Activated naive CD4-positive, alpha-beta T cell treated with anti-CD3 and anti-CD28 coated beads, Interleukin-2, amount 10 ng/mL, durations not matched to agents 7 days and 5 days (primary cell): ENCODE results near the gene TPPP2.

Experiments
- CTCF ChIA-PET: fragments of 350-600 bp; sonication (Branson Sonifier 250); formaldehyde crosslinking; loops from one replicate; lab custom pipeline; 2021; ENCODE audit warnings: antibody characterized with exemption; lab: Charles Lee
- DNase-seq: peaks from one replicate; pipeline ENCODE4 v3.0.0-alpha.2; 2020
- H3K27ac Mint-ChIP-seq: one replicate; pipeline ENCODE4 v1.8.0; 2021; ENCODE audit warnings: mild to moderate bottlenecking, moderate library complexity, mixed read lengths
- H3K27me3 Mint-ChIP-seq: one replicate; pipeline ENCODE4 v1.8.0; 2021; ENCODE audit warnings: mild to moderate bottlenecking, mixed read lengths
- H3K36me3 Mint-ChIP-seq: one replicate; pipeline ENCODE4 v1.8.0; 2021; ENCODE audit warnings: mixed read lengths
- H3K4me1 Mint-ChIP-seq: one replicate; pipeline ENCODE4 v1.8.0; 2021; ENCODE audit warnings: mixed read lengths
- H3K4me3 Mint-ChIP-seq: one replicate; pipeline ENCODE4 v1.8.0; 2021; ENCODE audit warnings: mild to moderate bottlenecking, moderate library complexity, mixed read lengths
- H3K9me3 Mint-ChIP-seq: one replicate; pipeline ENCODE4 v1.8.0; 2021; ENCODE audit warnings: mixed read lengths

TPPP2 gene

DNA sequence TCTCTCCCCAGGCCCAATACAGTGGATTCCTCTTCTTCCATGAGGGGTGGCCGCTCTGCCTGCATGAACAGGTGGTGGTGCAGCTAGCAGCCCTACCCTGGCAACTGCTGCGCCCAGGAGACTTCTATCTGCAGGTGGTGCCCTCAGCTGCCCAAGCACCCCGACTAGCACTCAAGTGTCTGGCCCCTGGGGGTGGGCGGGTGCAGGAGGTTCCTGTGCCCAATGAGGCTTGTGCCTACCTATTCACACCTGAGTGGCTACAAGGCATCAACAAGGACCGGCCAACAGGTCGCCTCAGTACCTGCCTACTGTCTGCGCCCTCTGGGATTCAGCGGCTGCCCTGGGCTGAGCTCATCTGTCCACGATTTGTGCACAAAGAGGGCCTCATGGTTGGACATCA is 43.9 kb downstream of the TPPP2 start:
- H3K4me3 Mint-ChIP-seq = no peak overlapping the region
- H3K36me3 Mint-ChIP-seq = no peaks in the 10 kb centered on the region
- CTCF ChIA-PET = interaction anchor here (0.5 to 1.9 kb wide), 2 partner anchors 29 to 31 kb away, joined by 3 to 5 read pairs; no protein-coding TSS in a partner anchor
- peaks cover 89% of the 10 kb centered on the region for H3K27me3 Mint-ChIP-seq
- peaks cover 28% of the 10 kb centered on the region for H3K4me1 Mint-ChIP-seq
- H3K9me3 Mint-ChIP-seq = no peaks in the 10 kb centered on the region
- no peak for DNase-seq
- no peak overlapping the region for H3K27ac Mint-ChIP-seq

DNA sequence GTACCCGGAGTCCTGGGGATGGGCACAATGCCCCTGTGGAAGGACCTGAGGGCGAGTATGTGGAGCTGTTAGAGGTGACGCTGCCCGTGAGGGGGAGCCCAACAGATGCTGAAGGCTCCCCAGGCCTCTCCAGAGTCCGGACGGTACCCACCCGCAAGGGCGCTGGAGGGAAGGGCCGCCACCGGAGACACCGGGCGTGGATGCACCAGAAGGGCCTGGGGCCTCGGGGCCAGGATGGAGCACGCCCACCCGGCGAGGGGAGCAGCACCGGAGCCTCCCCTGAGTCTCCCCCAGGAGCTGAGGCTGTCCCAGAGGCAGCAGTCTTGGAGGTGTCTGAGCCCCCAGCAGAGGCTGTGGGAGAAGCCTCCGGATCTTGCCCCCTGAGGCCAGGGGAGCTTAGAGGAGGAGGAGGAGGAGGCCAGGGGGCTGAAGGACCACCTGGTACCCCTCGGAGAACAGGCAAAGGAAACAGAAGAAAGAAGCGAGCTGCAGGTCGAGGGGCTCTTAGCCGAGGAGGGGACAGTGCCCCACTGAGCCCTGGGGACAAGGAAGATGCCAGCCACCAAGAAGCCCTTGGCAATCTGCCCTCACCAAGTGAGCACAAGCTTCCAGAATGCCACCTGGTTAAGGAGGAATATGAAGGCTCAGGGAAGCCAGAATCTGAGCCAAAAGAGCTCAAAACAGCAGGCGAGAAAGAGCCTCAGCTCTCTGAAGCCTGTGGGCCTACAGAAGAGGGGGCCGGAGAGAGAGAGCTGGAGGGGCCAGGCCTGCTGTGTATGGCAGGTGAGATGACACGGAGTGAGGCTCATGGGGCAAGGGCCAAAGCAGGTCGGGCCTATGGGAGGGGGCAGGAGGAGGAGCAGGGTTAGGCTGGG is 44.6 kb downstream of the TPPP2 start:
- Mint-ChIP-seq H3K9me3 (no peaks in the 10 kb centered on the region), H3K27me3 (peaks cover 89% of the 10 kb centered on the region), H3K4me3 (no peak overlapping the region), H3K27ac (no peak overlapping the region), H3K4me1 (peaks cover 21% of the 10 kb centered on the region), H3K36me3 (no peaks in the 10 kb centered on the region)
- DNase-seq = no peak
- CTCF ChIA-PET = interaction anchor here (1.0 to 1.9 kb wide), 3 partner anchors 9 to 30 kb away, joined by 3 to 5 read pairs (median 4); no protein-coding TSS in a partner anchor

- Mint-ChIP-seq H3K36me3 (no peaks in the 10 kb centered on the region), H3K27me3 (peaks cover 79% of the 10 kb centered on the region), H3K27ac (no peak overlapping the region), H3K4me3 (no peak overlapping the region), H3K9me3 (no peaks in the 10 kb centered on the region), H3K4me1 (peaks cover 12% of the 10 kb centered on the region)
- DNase-seq = no peak
- CTCF ChIA-PET = interaction anchor here (1.3 to 1.9 kb wide), 2 partner anchors 12 to 29 kb away, joined by 3 to 5 read pairs; no protein-coding TSS in a partner anchor
These were observed 45.9 kb downstream of the TPPP2 start for GRCh38 chr14:21075719-21076437.

DNA sequence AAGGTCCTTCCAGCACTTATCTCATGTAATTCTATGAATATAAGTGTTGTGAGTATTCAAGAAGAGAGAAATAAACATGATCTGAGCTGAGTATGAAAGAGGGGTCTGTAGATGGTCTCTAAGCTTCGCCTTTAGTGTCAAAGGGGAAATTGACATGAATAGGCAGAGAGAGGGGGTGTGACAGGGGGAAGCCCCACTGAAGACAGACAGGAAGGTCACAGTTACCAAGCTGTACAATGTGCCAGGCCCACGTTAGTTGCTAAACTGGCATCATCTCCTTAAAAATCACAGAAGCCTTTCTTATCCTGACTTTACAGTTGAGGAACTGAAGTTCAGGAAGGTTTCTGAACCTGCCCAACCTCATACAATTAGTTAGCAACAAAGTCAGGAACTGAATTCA is 47.7 kb downstream of the TPPP2 start:
- Mint-ChIP-seq H3K9me3 (no peaks in the 10 kb centered on the region), H3K36me3 (no peaks in the 10 kb centered on the region)
- CTCF ChIA-PET = interaction anchor here (0.6 to 2.3 kb wide), 3 partner anchors 12 to 26 kb away, joined by 3 to 7 read pairs (median 6); no protein-coding TSS in a partner anchor

GRCh38 chr14:21078287-21078686 is 48.3 kb downstream of the TPPP2 start:
- Mint-ChIP-seq H3K27ac (no peak overlapping the region), H3K36me3 (no peaks in the 10 kb centered on the region), H3K4me1 (no peaks in the 10 kb centered on the region), H3K9me3 (no peaks in the 10 kb centered on the region), H3K27me3 (peaks cover 55% of the 10 kb centered on the region), H3K4me3 (no peak overlapping the region)
- no peak for DNase-seq
- CTCF ChIA-PET = interaction anchor here (1.7 to 2.3 kb wide), 3 partner anchors 11 to 26 kb away, joined by 6 to 9 read pairs (median 7); no protein-coding TSS in a partner anchor

More for the DNA sequence above, 47.7 kb downstream of the TPPP2 start:
- Mint-ChIP-seq H3K27ac (no peak overlapping the region), H3K27me3 (peaks cover 61% of the 10 kb centered on the region), H3K4me1 (no peaks in the 10 kb centered on the region), H3K4me3 (no peak overlapping the region)
- DNase-seq = no peak

DNA sequence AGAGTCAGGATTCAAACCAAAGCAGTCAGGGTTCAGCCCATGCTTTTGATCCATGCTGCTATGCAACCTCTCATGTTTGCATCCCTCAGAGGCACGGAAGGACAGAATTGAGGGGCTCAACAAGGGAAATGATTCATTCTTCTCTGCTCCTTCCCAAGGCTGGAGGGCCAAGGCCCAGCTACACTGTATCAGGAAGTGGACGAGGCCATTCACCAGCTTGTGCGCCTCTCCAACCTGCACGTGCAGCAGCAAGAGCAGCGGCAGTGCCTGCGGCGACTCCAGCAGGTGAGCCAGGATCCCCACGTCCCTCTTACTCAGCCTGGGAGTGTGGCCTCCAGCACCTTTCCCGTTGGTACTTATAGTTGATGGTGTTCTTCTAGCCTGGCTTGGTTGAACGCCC is 48.7 kb downstream of the TPPP2 start:
- no peak for DNase-seq
- H3K27ac Mint-ChIP-seq = no peak overlapping the region
- H3K4me1 Mint-ChIP-seq = no peaks in the 10 kb centered on the region
- H3K9me3 Mint-ChIP-seq = no peaks in the 10 kb centered on the region
- no peaks in the 10 kb centered on the region for H3K36me3 Mint-ChIP-seq
- H3K27me3 Mint-ChIP-seq = peaks cover 51% of the 10 kb centered on the region
- CTCF ChIA-PET = interaction anchor here (1.7 to 2.3 kb wide), 3 partner anchors 11 to 25 kb away, joined by 6 to 9 read pairs (median 7); no protein-coding TSS in a partner anchor
- H3K4me3 Mint-ChIP-seq = no peak overlapping the region

- no peaks in the 10 kb centered on the region for H3K36me3 Mint-ChIP-seq
- peaks cover 27% of the 10 kb centered on the region for H3K27me3 Mint-ChIP-seq
- CTCF ChIA-PET = interaction anchor here (1.5 kb wide), 1 partner anchor 22 kb away, joined by 5 read pairs; no protein-coding TSS in a partner anchor
- peaks cover 2% of the 10 kb centered on the region for H3K4me1 Mint-ChIP-seq
- no peak overlapping the region for H3K4me3 Mint-ChIP-seq
- no peaks in the 10 kb centered on the region for H3K9me3 Mint-ChIP-seq
- H3K27ac Mint-ChIP-seq = no peak overlapping the region
- no peak for DNase-seq
These were observed 51.6 kb downstream of the TPPP2 start for GRCh38 chr14:21081521-21082142.
